Astrocyte (in vitro differentiated cells and primary cell): ENCODE results near the gene DOK6. TPM values are rescaled to one million over a fixed set of nuclear protein-coding genes. Genes with fewer than 3 reads are reported as not detected.

ENCODE experiments used
- DNase-seq: peaks from one replicate; pipeline ENCODE4 v3.0.0-alpha.2; 2010; ENCODE audit warnings: low read depth
- FAIRE-seq: peaks from 2 replicates; lab custom pipeline; 2011; peaks lifted over from hg19 to GRCh38; lab: Jason Lieb, UNC
- H2AFZ ChIP-seq: 2 replicates; pipeline ENCODE4 v1.6.0; 2012; ENCODE audit warnings: low read depth, low read length, inconsistent platforms
- H3K27ac ChIP-seq: 2 replicates; pipeline ENCODE4 v1.5.1; 2011; ENCODE audit warnings: low read depth, low read length, inconsistent platforms
- H3K27me3 ChIP-seq: 2 replicates; pipeline ENCODE4 v1.6.0; 2011; ENCODE audit warnings: low read length, inconsistent platforms; ENCODE audit not compliant: insufficient read depth
- H3K36me3 ChIP-seq: 2 replicates; pipeline ENCODE4 v1.5.1; 2011; ENCODE audit warnings: low read length, inconsistent platforms; ENCODE audit not compliant: insufficient read depth
- H3K4me1 ChIP-seq: 2 replicates; pipeline ENCODE4 v1.5.1; 2011; ENCODE audit warnings: low read length, inconsistent platforms; ENCODE audit not compliant: insufficient read depth
- H3K4me2 ChIP-seq: 2 replicates; pipeline ENCODE4 v1.6.0; 2012; ENCODE audit warnings: low read length, inconsistent platforms
- H3K4me3 ChIP-seq: 2 replicates; pipeline ENCODE4 v1.5.1; 2011; ENCODE audit warnings: low read depth, mild to moderate bottlenecking, low read length, inconsistent platforms; ENCODE audit not compliant: insufficient read depth
- H3K79me2 ChIP-seq: 2 replicates; pipeline ENCODE4 v1.6.0; 2012; ENCODE audit warnings: mild to moderate bottlenecking, low read length, inconsistent platforms; ENCODE audit not compliant: insufficient read depth
- H3K9ac ChIP-seq: 2 replicates; pipeline ENCODE4 v1.6.0; 2012; ENCODE audit warnings: mild to moderate bottlenecking, low read length, inconsistent platforms
- H3K9me3 ChIP-seq: 2 replicates; pipeline ENCODE4 v1.5.1; 2012; ENCODE audit warnings: low read depth, mild to moderate bottlenecking, low read length, inconsistent platforms; ENCODE audit not compliant: insufficient read depth
- H4K20me1 ChIP-seq: 2 replicates; pipeline ENCODE4 v1.6.0; 2012; ENCODE audit warnings: low read length, inconsistent platforms; ENCODE audit not compliant: insufficient read depth
- H3K27ac Mint-ChIP-seq: one replicate; pipeline ENCODE4 v1.8.0; 2021; ENCODE audit warnings: mild to moderate bottlenecking, mixed read lengths; ENCODE audit not compliant: unreplicated experiment
- H3K27me3 Mint-ChIP-seq: one replicate; pipeline ENCODE4 v1.8.0; 2021; ENCODE audit warnings: low read depth, mixed read lengths; ENCODE audit not compliant: unreplicated experiment
- H3K36me3 Mint-ChIP-seq: one replicate; pipeline ENCODE4 v1.8.0; 2021; ENCODE audit warnings: low read depth, mixed read lengths; ENCODE audit not compliant: unreplicated experiment
- H3K4me1 Mint-ChIP-seq: one replicate; pipeline ENCODE4 v1.8.0; 2021; ENCODE audit warnings: low read depth, mixed read lengths; ENCODE audit not compliant: unreplicated experiment
- H3K4me3 Mint-ChIP-seq: one replicate; pipeline ENCODE4 v1.8.0; 2021; ENCODE audit warnings: mild to moderate bottlenecking, moderate library complexity, mixed read lengths; ENCODE audit not compliant: unreplicated experiment
- H3K9me3 Mint-ChIP-seq: one replicate; pipeline ENCODE4 v1.8.0; 2021; ENCODE audit warnings: mild to moderate bottlenecking, mixed read lengths; ENCODE audit not compliant: unreplicated experiment
- EZH2 ChIP-seq: IDR thresholded peaks from 2 replicates; pipeline ENCODE4 v1.6.1; 2012; ENCODE audit warnings: mild to moderate bottlenecking, low read length, inconsistent platforms; ENCODE audit not compliant: insufficient read depth
- total RNA-seq: library from RNA; stranded (reverse); gene quantifications from 2 replicates; pipeline ENCODE4 v1.2.1, GENCODE V29; 2021
- TF ChIP-seq, protein P1 (sequence below): IDR thresholded peaks from 2 replicates; pipeline ENCODE4 v1.5.1; 2011; ENCODE audit warnings: low read depth, mild to moderate bottlenecking, inconsistent platforms, low read length, moderate library complexity; ENCODE audit not compliant: insufficient read depth

Gene DOK6
- total RNA-seq, 1 donor from 2014 or later, result 2.9 TPM

GRCh38 chr18:69626171-69626570 lies 225.5 kb downstream of the DOK6 start:
- Histone ChIP-seq H3K79me2 (no peaks in the 10 kb centered on the region), H3K9me3 (no peaks in the 10 kb centered on the region), H4K20me1 (no peaks in the 10 kb centered on the region), H3K27ac (no peak overlapping the region), H3K4me3 (no peak overlapping the region), H3K4me1 (no peaks in the 10 kb centered on the region), H3K9ac (no peak overlapping the region), H3K4me2 (no peak overlapping the region), H3K27me3 (no peaks in the 10 kb centered on the region), H3K36me3 (no peaks in the 10 kb centered on the region), H2AFZ (no peak overlapping the region)
- no peaks in the 10 kb centered on the region for H3K36me3 Mint-ChIP-seq
- no peak overlapping the region for H3K4me3 Mint-ChIP-seq
- no peak for TF ChIP-seq EZH2
- TF ChIP-seq, protein P1, sequence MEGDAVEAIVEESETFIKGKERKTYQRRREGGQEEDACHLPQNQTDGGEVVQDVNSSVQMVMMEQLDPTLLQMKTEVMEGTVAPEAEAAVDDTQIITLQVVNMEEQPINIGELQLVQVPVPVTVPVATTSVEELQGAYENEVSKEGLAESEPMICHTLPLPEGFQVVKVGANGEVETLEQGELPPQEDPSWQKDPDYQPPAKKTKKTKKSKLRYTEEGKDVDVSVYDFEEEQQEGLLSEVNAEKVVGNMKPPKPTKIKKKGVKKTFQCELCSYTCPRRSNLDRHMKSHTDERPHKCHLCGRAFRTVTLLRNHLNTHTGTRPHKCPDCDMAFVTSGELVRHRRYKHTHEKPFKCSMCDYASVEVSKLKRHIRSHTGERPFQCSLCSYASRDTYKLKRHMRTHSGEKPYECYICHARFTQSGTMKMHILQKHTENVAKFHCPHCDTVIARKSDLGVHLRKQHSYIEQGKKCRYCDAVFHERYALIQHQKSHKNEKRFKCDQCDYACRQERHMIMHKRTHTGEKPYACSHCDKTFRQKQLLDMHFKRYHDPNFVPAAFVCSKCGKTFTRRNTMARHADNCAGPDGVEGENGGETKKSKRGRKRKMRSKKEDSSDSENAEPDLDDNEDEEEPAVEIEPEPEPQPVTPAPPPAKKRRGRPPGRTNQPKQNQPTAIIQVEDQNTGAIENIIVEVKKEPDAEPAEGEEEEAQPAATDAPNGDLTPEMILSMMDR, result no peak
- FAIRE-seq (no peak), DNase-seq (no peak)
- no peaks in the 10 kb centered on the region for H3K27me3 Mint-ChIP-seq
- H3K4me1 Mint-ChIP-seq, result peaks cover 9% of the 10 kb centered on the region
- no peaks in the 10 kb centered on the region for H3K9me3 Mint-ChIP-seq
- H3K27ac Mint-ChIP-seq, result no peak overlapping the region

- Histone ChIP-seq H3K9me3 (no peaks in the 10 kb centered on the region), H3K27me3 (no peaks in the 10 kb centered on the region), H3K79me2 (no peaks in the 10 kb centered on the region), H3K36me3 (no peaks in the 10 kb centered on the region), H3K9ac (no peak overlapping the region), H3K27ac (no peak overlapping the region), H2AFZ (no peak overlapping the region), H4K20me1 (no peaks in the 10 kb centered on the region), H3K4me2 (no peak overlapping the region), H3K4me1 (no peaks in the 10 kb centered on the region), H3K4me3 (no peak overlapping the region)
- TF ChIP-seq, protein P1, result no peak
- TF ChIP-seq EZH2, result no peak
- H3K4me3 Mint-ChIP-seq, result no peak overlapping the region
- FAIRE-seq (no peak), DNase-seq (peak; percentile 36)
- peaks cover 12% of the 10 kb centered on the region for H3K4me1 Mint-ChIP-seq
- H3K27ac Mint-ChIP-seq, result peak overlapping the region; percentile 24
- no peaks in the 10 kb centered on the region for H3K36me3 Mint-ChIP-seq
- no peaks in the 10 kb centered on the region for H3K27me3 Mint-ChIP-seq
- H3K9me3 Mint-ChIP-seq, result no peaks in the 10 kb centered on the region
These were observed 226.1 kb downstream of the DOK6 start for GRCh38 chr18:69626643-69627242.

- FAIRE-seq, result no peak
- Histone ChIP-seq H3K9ac (no peak overlapping the region), H3K27me3 (no peaks in the 10 kb centered on the region), H2AFZ (no peak overlapping the region), H3K79me2 (no peaks in the 10 kb centered on the region), H3K4me1 (no peaks in the 10 kb centered on the region), H3K36me3 (no peaks in the 10 kb centered on the region), H3K4me2 (no peak overlapping the region), H4K20me1 (no peaks in the 10 kb centered on the region), H3K4me3 (no peak overlapping the region), H3K9me3 (no peaks in the 10 kb centered on the region), H3K27ac (no peak overlapping the region)
- H3K4me3 Mint-ChIP-seq, result no peak overlapping the region
- H3K27ac Mint-ChIP-seq, result no peak overlapping the region
- DNase-seq, result no peak
- H3K4me1 Mint-ChIP-seq, result peaks cover 12% of the 10 kb centered on the region
- no peaks in the 10 kb centered on the region for H3K27me3 Mint-ChIP-seq
- H3K9me3 Mint-ChIP-seq, result no peaks in the 10 kb centered on the region
- H3K36me3 Mint-ChIP-seq, result no peaks in the 10 kb centered on the region
- TF ChIP-seq, protein P1, result no peak
- TF ChIP-seq EZH2, result no peak
These were observed 228.2 kb downstream of the DOK6 start for GRCh38 chr18:69628774-69629359.
